Ascending aorta (tissue), 2 donors: ENCODE results near the gene PLCG1. TPM values are rescaled to one million over a fixed set of nuclear protein-coding genes. Genes with fewer than 3 reads are reported as not detected.

Experiments used
- DNase-seq, 2 donors: peaks; one replicate each; pipeline ENCODE4 v3.0.0-alpha.2; 2019; ENCODE audit warnings: low spot score in 2 of 2
- H3K27ac ChIP-seq, 2 donors: fragments of 200-600 bp; sonication (generic); one replicate each; pipeline ENCODE4 v1.5.1; 2016 to 2017; ENCODE audit warnings: mild to moderate bottlenecking in 1 of 2
- H3K27me3 ChIP-seq: fragments of 200-600 bp; sonication (generic); one replicate; pipeline ENCODE4 v1.5.1; 2017
- H3K36me3 ChIP-seq, 2 donors: fragments of 200-600 bp; sonication (generic); one replicate each; pipeline ENCODE4 v1.5.1; 2016
- H3K4me1 ChIP-seq, 2 donors: fragments of 200-600 bp; sonication (generic); one replicate each; pipeline ENCODE4 v1.5.1; 2016 to 2017; ENCODE audit warnings: mild to moderate bottlenecking in 1 of 2
- H3K4me3 ChIP-seq, 2 donors: fragments of 200-600 bp; sonication (generic); one replicate each; pipeline ENCODE4 v1.5.1; 2016 to 2017; ENCODE audit warnings: mild to moderate bottlenecking in 1 of 2
- H3K9me3 ChIP-seq, 2 donors: fragments of 200-600 bp; sonication (generic); one replicate each; pipeline ENCODE4 v1.5.1; 2016
- intact Hi-C: fragments of 100-400 bp; cut with DNase I; formaldehyde crosslinking; loops from one replicate; pipeline ENCODE4 v1.15.1; 2023
- total RNA-seq: library from RNA; depleted of rRNA; stranded (reverse); fragments of >200 nt; gene quantifications from one replicate; pipeline ENCODE4 v1.1.0, GENCODE V29; 2016
- TF ChIP-seq, protein P1 (sequence below), 3 experiments: fragments of 200-600 bp in 2 of 3; fragments of 450-650 bp in 1 of 3; sonication (generic) in 2 of 3; IDR thresholded peaks; one replicate each; pipeline ENCODE4 v1.5.1; 2016 to 2019; ENCODE audit warnings: antibody characterized with exemption in 3 of 3, mild to moderate bottlenecking in 1 of 3, moderate library complexity in 1 of 3

PLCG1 gene
- total RNA-seq, 1 donor from 2014 or later, result 168 TPM

DNA sequence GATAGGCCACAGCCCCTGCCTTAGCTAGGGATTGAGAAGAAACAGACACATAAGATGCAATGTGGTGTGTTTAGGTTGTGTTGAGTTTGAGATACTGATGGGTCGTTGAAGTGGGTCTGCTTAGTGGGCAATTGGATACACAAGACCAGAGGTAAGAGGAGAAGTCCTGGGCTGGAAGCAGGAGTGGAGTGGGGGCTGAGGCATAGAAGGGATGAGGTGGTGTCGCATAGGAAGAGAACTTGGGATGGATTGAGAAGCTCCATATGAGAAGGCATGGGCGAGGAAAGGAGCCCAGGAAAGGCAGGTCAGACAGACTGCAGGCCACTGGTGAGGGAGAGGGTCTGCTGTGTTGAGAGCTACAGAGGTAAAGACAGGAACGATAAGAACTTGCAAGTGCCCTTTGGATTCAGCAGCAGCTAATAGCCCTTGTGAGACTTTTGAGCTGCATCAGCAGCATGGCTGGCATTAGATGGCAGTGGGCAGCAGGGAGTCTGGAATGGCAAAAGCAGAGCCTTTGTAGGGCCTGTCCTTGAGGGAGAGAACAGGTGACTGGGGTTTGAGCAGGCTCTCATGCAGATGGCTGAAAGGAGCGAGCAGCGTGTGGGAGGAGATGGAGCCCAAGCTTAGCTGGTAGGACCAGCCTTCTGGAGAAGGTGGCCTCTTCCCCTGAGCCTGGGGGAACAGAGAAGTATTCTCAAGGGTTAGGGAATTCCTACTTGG lies 33.2 kb downstream of the PLCG1 start:
- Histone ChIP-seq H3K27ac (peak overlapping the region; percentile 20 to 42), H3K4me1 (peaks cover 3 to 30% of the 10 kb centered on the region in 2 donors), H3K27me3 (no peaks in the 10 kb centered on the region), H3K4me3 (no peak overlapping the region), H3K9me3 (no peaks in the 10 kb centered on the region), H3K36me3 (peaks cover 68 to 87% of the 10 kb centered on the region in 2 donors)
- DNase-seq, result peak in 1 of 2 donors; percentile 51
- TF ChIP-seq, protein P1, sequence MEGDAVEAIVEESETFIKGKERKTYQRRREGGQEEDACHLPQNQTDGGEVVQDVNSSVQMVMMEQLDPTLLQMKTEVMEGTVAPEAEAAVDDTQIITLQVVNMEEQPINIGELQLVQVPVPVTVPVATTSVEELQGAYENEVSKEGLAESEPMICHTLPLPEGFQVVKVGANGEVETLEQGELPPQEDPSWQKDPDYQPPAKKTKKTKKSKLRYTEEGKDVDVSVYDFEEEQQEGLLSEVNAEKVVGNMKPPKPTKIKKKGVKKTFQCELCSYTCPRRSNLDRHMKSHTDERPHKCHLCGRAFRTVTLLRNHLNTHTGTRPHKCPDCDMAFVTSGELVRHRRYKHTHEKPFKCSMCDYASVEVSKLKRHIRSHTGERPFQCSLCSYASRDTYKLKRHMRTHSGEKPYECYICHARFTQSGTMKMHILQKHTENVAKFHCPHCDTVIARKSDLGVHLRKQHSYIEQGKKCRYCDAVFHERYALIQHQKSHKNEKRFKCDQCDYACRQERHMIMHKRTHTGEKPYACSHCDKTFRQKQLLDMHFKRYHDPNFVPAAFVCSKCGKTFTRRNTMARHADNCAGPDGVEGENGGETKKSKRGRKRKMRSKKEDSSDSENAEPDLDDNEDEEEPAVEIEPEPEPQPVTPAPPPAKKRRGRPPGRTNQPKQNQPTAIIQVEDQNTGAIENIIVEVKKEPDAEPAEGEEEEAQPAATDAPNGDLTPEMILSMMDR (IDR thresholded peaks at IDR 0.05), result no peak
- intact Hi-C loops, result loop anchor here (5.0 kb wide), 1 partner anchor 242 kb away; no protein-coding TSS in a partner anchor

DNA sequence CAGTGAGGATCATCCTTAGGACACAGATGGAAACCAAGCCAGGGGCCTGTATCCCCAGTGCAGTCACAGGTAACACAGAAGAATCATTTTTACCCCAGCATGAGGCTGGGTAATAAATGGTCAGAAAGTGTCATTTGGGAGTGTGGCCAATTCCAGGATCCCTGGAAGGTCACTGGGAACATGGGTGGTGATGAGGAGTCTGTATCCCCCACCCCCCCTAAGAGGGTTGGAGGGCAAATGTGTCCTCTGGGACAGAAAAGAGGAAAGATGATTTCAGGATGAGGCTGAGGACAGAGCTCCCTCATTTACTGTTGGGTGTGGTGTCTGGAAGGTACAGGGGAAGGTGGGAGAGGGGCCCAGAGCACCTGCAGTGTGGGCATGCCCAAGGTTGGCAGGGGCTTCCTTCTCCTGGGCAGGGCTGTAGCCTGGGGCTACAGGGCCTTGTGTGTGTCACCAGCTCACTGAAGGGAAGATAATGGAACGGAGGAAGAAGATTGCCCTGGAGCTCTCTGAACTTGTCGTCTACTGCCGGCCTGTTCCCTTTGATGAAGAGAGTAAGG lies 34.5 kb downstream of the PLCG1 start:
- no peaks in the 10 kb centered on the region for H3K9me3 ChIP-seq
- peak overlapping the region; percentile 63 to 82 for H3K27ac ChIP-seq
- peaks cover 8 to 42% of the 10 kb centered on the region in 2 donors for H3K4me1 ChIP-seq
- H3K4me3 ChIP-seq, result no peak overlapping the region
- intact Hi-C loops, result loop anchor here (2.0 to 5.0 kb wide), 2 partner anchors 35 to 240 kb away; partner anchors contain the start of gene PLCG1
- peak in 1 of 2 donors; percentile 45 for DNase-seq
- TF ChIP-seq, protein P1 (IDR thresholded peaks at IDR 0.05), result no peak
- H3K27me3 ChIP-seq, result no peaks in the 10 kb centered on the region
- H3K36me3 ChIP-seq, result peaks cover 55 to 74% of the 10 kb centered on the region in 2 donors

DNA sequence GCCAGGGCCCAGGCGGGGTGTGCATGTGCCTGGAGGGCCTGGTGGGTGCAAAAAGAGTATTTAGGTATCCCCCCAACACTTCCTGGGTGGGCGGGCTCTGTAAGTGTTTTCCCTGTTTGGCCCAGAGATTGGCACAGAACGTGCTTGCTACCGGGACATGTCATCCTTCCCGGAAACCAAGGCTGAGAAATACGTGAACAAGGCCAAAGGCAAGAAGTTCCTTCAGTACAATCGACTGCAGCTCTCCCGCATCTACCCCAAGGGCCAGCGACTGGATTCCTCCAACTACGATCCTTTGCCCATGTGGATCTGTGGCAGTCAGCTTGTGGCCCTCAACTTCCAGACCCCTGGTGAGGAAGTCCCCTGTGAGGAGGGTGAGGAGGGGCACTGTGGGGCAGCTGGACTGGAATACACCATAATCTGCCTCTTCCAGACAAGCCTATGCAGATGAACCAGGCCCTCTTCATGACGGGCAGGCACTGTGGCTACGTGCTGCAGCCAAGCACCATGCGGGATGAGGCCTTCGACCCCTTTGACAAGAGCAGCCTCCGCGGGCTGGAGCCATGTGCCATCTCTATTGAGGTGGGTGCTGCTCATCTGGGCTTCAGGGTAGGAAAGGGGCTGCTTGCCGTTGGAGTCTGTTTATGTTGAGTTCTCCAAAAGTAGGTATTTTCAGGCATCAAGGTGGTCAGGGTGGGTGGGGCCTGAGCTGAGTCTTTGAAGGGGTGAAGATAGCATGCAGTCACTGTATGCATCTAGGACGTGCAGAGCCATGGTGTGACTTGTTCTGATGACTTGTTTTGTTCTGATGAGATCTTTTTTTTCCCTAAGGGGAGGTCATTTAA lies 35.2 kb downstream of the PLCG1 start:
- Histone ChIP-seq H3K27ac (peak overlapping the region; percentile 63 to 82), H3K9me3 (no peaks in the 10 kb centered on the region), H3K4me3 (no peak overlapping the region), H3K27me3 (no peaks in the 10 kb centered on the region), H3K4me1 (peaks cover 8 to 48% of the 10 kb centered on the region in 2 donors), H3K36me3 (peaks cover 48 to 67% of the 10 kb centered on the region in 2 donors)
- TF ChIP-seq, protein P1 (IDR thresholded peaks at IDR 0.05), result no peak
- intact Hi-C loops, result loop anchor here (1.0 to 5.0 kb wide), 4 partner anchors 36 to 240 kb away; partner anchors contain the start of genes LPIN3 and PLCG1
- DNase-seq, result peak in 1 of 2 donors; percentile 69

DNA sequence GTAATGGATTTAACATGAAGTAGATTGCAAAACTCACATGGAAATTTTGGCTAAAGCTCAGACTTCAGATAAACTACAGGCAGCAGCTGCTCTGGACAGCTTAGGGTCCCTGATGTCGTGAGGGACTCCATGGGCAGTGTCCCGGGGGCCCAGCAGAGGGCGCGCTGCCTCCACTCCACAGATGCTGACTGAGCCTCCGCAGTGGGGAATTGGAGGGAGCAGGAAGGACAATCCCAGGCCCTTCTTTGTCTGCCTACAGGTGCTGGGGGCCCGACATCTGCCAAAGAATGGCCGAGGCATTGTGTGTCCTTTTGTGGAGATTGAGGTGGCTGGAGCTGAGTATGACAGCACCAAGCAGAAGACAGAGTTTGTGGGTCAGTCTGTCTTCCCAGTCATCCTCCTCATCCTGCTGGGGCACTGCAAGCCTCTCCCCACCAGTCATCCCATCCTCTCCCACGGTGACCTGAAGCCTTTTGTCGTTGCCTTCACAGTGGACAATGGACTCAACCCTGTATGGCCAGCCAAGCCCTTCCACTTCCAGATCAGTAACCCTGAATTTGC lies 35.9 kb downstream of the PLCG1 start:
- peak overlapping the region; percentile 82 to 83 for H3K27ac ChIP-seq
- peaks cover 8 to 54% of the 10 kb centered on the region in 2 donors for H3K4me1 ChIP-seq

More for the DNA sequence above, 35.9 kb downstream of the PLCG1 start:
- peak; percentile 40 to 91 for DNase-seq
- Histone ChIP-seq H3K9me3 (no peaks in the 10 kb centered on the region), H3K4me3 (no peak overlapping the region), H3K27me3 (no peaks in the 10 kb centered on the region), H3K36me3 (peaks cover 41 to 60% of the 10 kb centered on the region in 2 donors)
- TF ChIP-seq, protein P1 (IDR thresholded peaks at IDR 0.05), result peak; percentile 86 to 96 (median 90)
- intact Hi-C loops, result loop anchor here (1.0 to 5.0 kb wide), 4 partner anchors 36 to 239 kb away; partner anchors contain the start of genes LPIN3 and PLCG1
